Progenitor cell of endocrine pancreas (in vitro differentiated cells): ENCODE data around the gene PLD1. TPM values are rescaled to one million over a fixed set of nuclear protein-coding genes. Genes with fewer than 3 reads are reported as not detected.
"Not testable (repeated sequence)": the region's sequence is repeated elsewhere in the genome, so short reads cannot be mapped to it uniquely, and the experiment has no call there.

Experiments used
- DNase-seq: peaks from one replicate; pipeline ENCODE4 v3.0.0; 2021; ENCODE audit warnings: low spot score; ENCODE audit not compliant: unreplicated experiment
- H3K27ac Mint-ChIP-seq: 2 replicates; pipeline ENCODE4 v1.8.0; 2021; ENCODE audit warnings: mild to moderate bottlenecking, moderate library complexity, mixed read lengths
- H3K27me3 Mint-ChIP-seq: 2 replicates; pipeline ENCODE4 v1.8.0; 2021; ENCODE audit warnings: mixed read lengths
- H3K36me3 Mint-ChIP-seq: 2 replicates; pipeline ENCODE4 v1.8.0; 2022; ENCODE audit warnings: mixed read lengths; ENCODE audit not compliant: insufficient read depth
- H3K4me1 Mint-ChIP-seq: 2 replicates; pipeline ENCODE4 v1.8.0; 2021; ENCODE audit warnings: low read depth, mixed read lengths
- H3K4me3 Mint-ChIP-seq: 2 replicates; pipeline ENCODE4 v1.8.0; 2021; ENCODE audit warnings: low read depth, mild to moderate bottlenecking, moderate library complexity, mixed read lengths
- H3K9me3 Mint-ChIP-seq: 2 replicates; pipeline ENCODE4 v1.8.0; 2021; ENCODE audit warnings: low read depth, mixed read lengths
- CTCF ChIP-seq: fragments of 200-600 bp; sonication (generic); IDR thresholded peaks from one replicate; pipeline ENCODE4 v1.5.0; 2021; ENCODE audit warnings: antibody characterized with exemption, mild to moderate bottlenecking; ENCODE audit not compliant: unreplicated experiment
- long read RNA-seq: library from polyadenylated mRNA; unstranded; transcript quantifications from one replicate; pipeline ENCODE4 v2.0.0, GENCODE V29; 2020
- total RNA-seq: library from RNA; stranded (reverse); gene quantifications from 2 replicates; pipeline ENCODE4 v1.2.1, GENCODE V29; 2021

PLD1 gene, protein sequence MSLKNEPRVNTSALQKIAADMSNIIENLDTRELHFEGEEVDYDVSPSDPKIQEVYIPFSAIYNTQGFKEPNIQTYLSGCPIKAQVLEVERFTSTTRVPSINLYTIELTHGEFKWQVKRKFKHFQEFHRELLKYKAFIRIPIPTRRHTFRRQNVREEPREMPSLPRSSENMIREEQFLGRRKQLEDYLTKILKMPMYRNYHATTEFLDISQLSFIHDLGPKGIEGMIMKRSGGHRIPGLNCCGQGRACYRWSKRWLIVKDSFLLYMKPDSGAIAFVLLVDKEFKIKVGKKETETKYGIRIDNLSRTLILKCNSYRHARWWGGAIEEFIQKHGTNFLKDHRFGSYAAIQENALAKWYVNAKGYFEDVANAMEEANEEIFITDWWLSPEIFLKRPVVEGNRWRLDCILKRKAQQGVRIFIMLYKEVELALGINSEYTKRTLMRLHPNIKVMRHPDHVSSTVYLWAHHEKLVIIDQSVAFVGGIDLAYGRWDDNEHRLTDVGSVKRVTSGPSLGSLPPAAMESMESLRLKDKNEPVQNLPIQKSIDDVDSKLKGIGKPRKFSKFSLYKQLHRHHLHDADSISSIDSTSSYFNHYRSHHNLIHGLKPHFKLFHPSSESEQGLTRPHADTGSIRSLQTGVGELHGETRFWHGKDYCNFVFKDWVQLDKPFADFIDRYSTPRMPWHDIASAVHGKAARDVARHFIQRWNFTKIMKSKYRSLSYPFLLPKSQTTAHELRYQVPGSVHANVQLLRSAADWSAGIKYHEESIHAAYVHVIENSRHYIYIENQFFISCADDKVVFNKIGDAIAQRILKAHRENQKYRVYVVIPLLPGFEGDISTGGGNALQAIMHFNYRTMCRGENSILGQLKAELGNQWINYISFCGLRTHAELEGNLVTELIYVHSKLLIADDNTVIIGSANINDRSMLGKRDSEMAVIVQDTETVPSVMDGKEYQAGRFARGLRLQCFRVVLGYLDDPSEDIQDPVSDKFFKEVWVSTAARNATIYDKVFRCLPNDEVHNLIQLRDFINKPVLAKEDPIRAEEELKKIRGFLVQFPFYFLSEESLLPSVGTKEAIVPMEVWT
- 143 and 156 TPM in 2 replicates for total RNA-seq
- long read RNA-seq, full-length matches to known transcripts: 11 of 106 reads
- long read RNA-seq, partial matches to known transcripts: 62 of 106 reads
- long read RNA-seq, other reads (novel, unspliced or antisense): 33 of 106 reads

- peaks cover 31% of the 10 kb centered on the region for H3K4me1 Mint-ChIP-seq
- H3K36me3 Mint-ChIP-seq: peaks cover 4% of the 10 kb centered on the region
- H3K4me3 Mint-ChIP-seq: peak within 1 kb of the TSS; percentile 78
- no peaks in the 10 kb centered on the region for H3K27me3 Mint-ChIP-seq
- TF ChIP-seq CTCF: no peak
- peak within 1 kb of the TSS; percentile 97 for H3K27ac Mint-ChIP-seq
- H3K9me3 Mint-ChIP-seq: peaks cover 5% of the 10 kb centered on the region
- peak; percentile 76 for DNase-seq
Observed at GRCh38 chr3:171809861-171810628, at the start of gene PLD1. TSS of gene PLD1 (minus strand) at chr3:171810483. CDS start at chr3:171738051, 72,432 bp downstream.

DNA sequence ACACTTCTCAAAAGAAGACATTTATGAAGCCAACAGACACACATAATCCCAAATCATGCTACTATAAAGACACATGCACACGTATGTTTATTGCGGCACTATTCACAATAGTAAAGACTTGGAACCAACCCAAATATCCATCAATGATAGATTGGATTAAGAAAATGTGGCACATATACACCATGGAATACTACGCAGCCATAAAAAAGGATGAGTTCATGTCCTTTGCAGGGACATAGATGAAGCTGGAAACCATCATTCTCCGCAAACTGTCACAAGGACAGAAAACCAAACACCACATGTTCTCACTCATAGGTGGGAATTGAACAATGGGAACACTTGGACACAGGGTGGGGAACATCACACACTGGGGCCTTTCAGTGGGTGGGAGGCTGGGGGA lies 48.5 kb upstream of the PLD1 start:
- not testable (repeated sequence) for H3K4me3 Mint-ChIP-seq, DNase-seq, H3K27me3 Mint-ChIP-seq, H3K4me1 Mint-ChIP-seq, H3K27ac Mint-ChIP-seq, H3K36me3 Mint-ChIP-seq
- peaks cover 23% of the 10 kb centered on the region for H3K9me3 Mint-ChIP-seq

- Mint-ChIP-seq H3K4me3 (no peak overlapping the region), H3K36me3 (peaks cover 8% of the 10 kb centered on the region), H3K9me3 (peaks cover 37% of the 10 kb centered on the region), H3K4me1 (peaks cover 13% of the 10 kb centered on the region), H3K27ac (no peak overlapping the region), H3K27me3 (no peaks in the 10 kb centered on the region)
- no peak for TF ChIP-seq CTCF
- DNase-seq: no peak
Observed at GRCh38 chr3:171854649-171855305, 44.5 kb upstream of the PLD1 start.

- H3K36me3 Mint-ChIP-seq: peaks cover 8% of the 10 kb centered on the region
- no peak overlapping the region for H3K4me3 Mint-ChIP-seq
- DNase-seq: no peak
- H3K27ac Mint-ChIP-seq: no peak overlapping the region
- H3K4me1 Mint-ChIP-seq: peaks cover 19% of the 10 kb centered on the region
- H3K9me3 Mint-ChIP-seq: peaks cover 22% of the 10 kb centered on the region
- H3K27me3 Mint-ChIP-seq: no peaks in the 10 kb centered on the region
- TF ChIP-seq CTCF: no peak
Observed at GRCh38 chr3:171851660-171852058, 41.4 kb upstream of the PLD1 start.
